COLO829 (cell line): ENCODE data around the gene SMPD3.

Experiments
- DNase-seq: peaks from one replicate; pipeline ENCODE4 v3.0.0; 2012; ENCODE audit warnings: low spot score

The SMPD3 gene

GRCh38 chr16:68355447-68356248 is 92.7 kb downstream of the SMPD3 start:
- no peak for DNase-seq

GRCh38 chr16:68354816-68355215 is 93.5 kb downstream of the SMPD3 start:
- no peak for DNase-seq

GRCh38 chr16:68353366-68353765 is 94.9 kb downstream of the SMPD3 start:
- no peak for DNase-seq

GRCh38 chr16:68351991-68352431 is 96.3 kb downstream of the SMPD3 start:
- no peak for DNase-seq

GRCh38 chr16:68351463-68351862 is 96.8 kb downstream of the SMPD3 start:
- no peak for DNase-seq

GRCh38 chr16:68350813-68351350 is 97.4 kb downstream of the SMPD3 start:
- no peak for DNase-seq

GRCh38 chr16:68349838-68350410 is 98.4 kb downstream of the SMPD3 start:
- DNase-seq: peak; percentile 8

GRCh38 chr16:68348639-68349445 is 99.5 kb downstream of the SMPD3 start:
- no peak for DNase-seq

GRCh38 chr16:68347605-68348004 is 100.7 kb downstream of the SMPD3 start:
- DNase-seq: no peak

GRCh38 chr16:68346892-68347480 is 101.3 kb downstream of the SMPD3 start:
- DNase-seq: no peak

- DNase-seq: no peak
Measured at GRCh38 chr16:68345958-68346635, 102.2 kb downstream of the SMPD3 start.

- no peak for DNase-seq
Measured at GRCh38 chr16:68345351-68345810, 102.9 kb downstream of the SMPD3 start.

GRCh38 chr16:68344252-68344651 is 104.1 kb downstream of the SMPD3 start:
- DNase-seq: peak; percentile 67

GRCh38 chr16:68343137-68343536 is 105.2 kb downstream of the SMPD3 start:
- DNase-seq: no peak

- no peak for DNase-seq
Measured at GRCh38 chr16:68342620-68343019, 105.7 kb downstream of the SMPD3 start.

GRCh38 chr16:68339214-68339613 is 109.1 kb downstream of the SMPD3 start:
- DNase-seq: no peak

- DNase-seq: no peak
Measured at GRCh38 chr16:68338326-68339119, 109.8 kb downstream of the SMPD3 start.

GRCh38 chr16:68335175-68335574 is 113.1 kb downstream of the SMPD3 start:
- no peak for DNase-seq

- no peak for DNase-seq
Measured at GRCh38 chr16:68332411-68333121, 115.7 kb downstream of the SMPD3 start.

- no peak for DNase-seq
Measured at GRCh38 chr16:68331879-68332410, 116.4 kb downstream of the SMPD3 start.
